Common myeloid progenitor, CD34-positive (primary cell): Measurements from ENCODE around the gene DIPK1A.

Experiments used
- CTCF ChIA-PET: fragments of 350-600 bp; sonication (Branson Sonifier 250); formaldehyde crosslinking; loops from one replicate; lab custom pipeline; 2021; ENCODE audit warnings: antibody characterized with exemption; lab: Charles Lee
- POLR2A ChIA-PET: fragments of 350-600 bp; sonication (Branson Sonifier 250); formaldehyde crosslinking; loops from one replicate; lab custom pipeline; 2021; ENCODE audit warnings: antibody characterized with exemption; lab: Charles Lee
- DNase-seq, 3 donors: peaks; one replicate each; pipeline versions ENCODE4 v3.0.0 to v3.0.0-alpha.2; 2013
- H3K27ac ChIP-seq, 2 experiments: 1 replicate in 1 of 2; 2 replicates in 1 of 2; pipeline ENCODE4 v1.7.0; 2013; ENCODE audit warnings: inconsistent platforms in 2 of 2, low read length in 2 of 2, mild to moderate bottlenecking in 2 of 2, low read depth in 1 of 2, moderate library complexity in 1 of 2; ENCODE audit not compliant: severe bottlenecking in 2 of 2, insufficient read depth in 1 of 2, poor library complexity in 1 of 2
- H3K27me3 ChIP-seq, 5 experiments: replicated peaks in 2 of 5; 1 replicate in 3 of 5; 2 replicates in 2 of 5; pipeline versions ENCODE4 v1.6.1 to v1.7.0; 2013; ENCODE audit warnings: low read length in 4 of 5, mild to moderate bottlenecking in 2 of 5, moderate library complexity in 2 of 5, inconsistent platforms in 1 of 5; ENCODE audit not compliant: insufficient read depth in 5 of 5, control insufficient read depth in 4 of 5
- H3K36me3 ChIP-seq, 4 experiments: 1 replicate in 2 of 4; 2 replicates in 2 of 4; pipeline versions ENCODE4 v1.6.1 to v1.7.0; 2013; ENCODE audit warnings: low read length in 3 of 4, control low read depth in 1 of 4, mild to moderate bottlenecking in 1 of 4; ENCODE audit not compliant: control insufficient read depth in 4 of 4, insufficient read depth in 4 of 4
- H3K4me1 ChIP-seq, 4 experiments: 1 replicate in 3 of 4; 2 replicates in 1 of 4; pipeline versions ENCODE4 v1.6.1 to v1.7.1; 2013; ENCODE audit warnings: low read length in 3 of 4, mild to moderate bottlenecking in 3 of 4, control low read depth in 1 of 4, inconsistent platforms in 1 of 4, moderate library complexity in 1 of 4; ENCODE audit not compliant: control insufficient read depth in 4 of 4, insufficient read depth in 4 of 4; ENCODE audit errors: control extremely low read depth in 1 of 4
- H3K4me3 ChIP-seq, 7 experiments: 1 replicate in 4 of 7; 2 replicates in 3 of 7; pipeline versions ENCODE4 v1.5.1 to v1.7.0; 2013; ENCODE audit warnings: mild to moderate bottlenecking in 7 of 7, low read length in 6 of 7, moderate library complexity in 6 of 7, inconsistent platforms in 2 of 7, low read depth in 2 of 7, control low read depth in 1 of 7; ENCODE audit not compliant: insufficient read depth in 4 of 7, control insufficient read depth in 1 of 7; ENCODE audit errors: extremely low read depth in 1 of 7
- H3K9me3 ChIP-seq, 5 experiments: 1 replicate in 4 of 5; 2 replicates in 1 of 5; pipeline versions ENCODE4 v1.6.1 to v1.7.1; 2013; ENCODE audit warnings: low read length in 4 of 5, mild to moderate bottlenecking in 2 of 5, inconsistent platforms in 1 of 5, low read depth in 1 of 5, moderate library complexity in 1 of 5; ENCODE audit not compliant: control insufficient read depth in 4 of 5, insufficient read depth in 2 of 5; ENCODE audit errors: control extremely low read depth in 1 of 5
- WGBS: methylation state at CpG from one replicate; pipeline ENCODE4 v1.1.5; 2013; ENCODE audit not compliant: insufficient coverage; 5-methylcytosine and 5-hydroxymethylcytosine counted together

The DIPK1A gene

DNA sequence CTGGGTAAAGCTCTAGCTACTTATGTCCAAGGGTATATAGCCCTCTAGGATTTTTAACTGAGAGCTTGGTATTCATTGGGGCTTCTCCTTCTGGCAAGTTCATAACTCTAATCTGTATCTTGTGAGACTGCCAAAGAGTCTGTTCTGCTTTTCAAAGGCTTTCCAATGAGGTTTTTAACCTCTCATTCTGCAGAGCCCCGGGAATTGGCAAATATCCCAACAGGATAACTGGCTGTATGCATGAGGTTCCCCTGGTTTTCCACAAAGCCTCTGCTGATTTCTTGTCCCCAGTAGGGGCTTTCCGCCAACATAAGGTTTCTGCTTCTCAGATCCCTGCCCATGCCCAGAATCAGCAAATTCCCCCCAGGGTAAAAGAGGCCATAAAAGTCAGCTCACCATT lies 88.5 kb downstream of the DIPK1A start:
- H3K27me3 ChIP-seq: no peaks in the 10 kb centered on the region
- no peak overlapping the region for H3K4me3 ChIP-seq
- no peaks in the 10 kb centered on the region for H3K4me1 ChIP-seq
- DNase-seq: no peak
- ChIA-PET POLR2A (no interaction called here), CTCF (interaction anchor here (0.6 kb wide), 1 partner anchor 121 kb away, joined by 3 read pairs; no protein-coding TSS in a partner anchor)
- WGBS: 100% methylated on average over 2 of the region's 2 CpGs
- H3K9me3 ChIP-seq: peaks cover 0 to 6% (median 3%) of the 10 kb centered on the region in 5 experiments
- no peak overlapping the region for H3K27ac ChIP-seq
- H3K36me3 ChIP-seq: no peaks in the 10 kb centered on the region

DNA sequence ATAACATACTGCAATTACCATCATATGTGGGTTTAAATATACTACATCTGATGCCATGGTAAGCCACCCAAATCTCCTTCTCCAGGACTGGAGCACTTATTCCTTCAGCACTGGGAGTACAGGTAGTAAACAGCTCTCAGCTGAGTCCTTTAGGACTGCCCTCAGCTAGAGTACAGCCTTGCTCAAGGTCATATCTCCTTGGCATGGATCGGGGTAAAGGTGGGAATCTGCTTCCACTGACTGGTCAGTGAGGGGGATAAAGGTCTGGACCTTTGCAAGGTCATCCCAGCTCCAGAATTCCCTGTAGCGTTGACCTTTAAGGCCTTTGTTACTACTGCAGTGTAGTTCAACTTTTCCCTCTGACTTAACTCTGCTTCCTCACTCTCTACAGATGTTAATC lies 90.7 kb downstream of the DIPK1A start:
- no peak overlapping the region for H3K4me3 ChIP-seq
- 100% methylated on average over 2 of the region's 2 CpGs for WGBS

DNA sequence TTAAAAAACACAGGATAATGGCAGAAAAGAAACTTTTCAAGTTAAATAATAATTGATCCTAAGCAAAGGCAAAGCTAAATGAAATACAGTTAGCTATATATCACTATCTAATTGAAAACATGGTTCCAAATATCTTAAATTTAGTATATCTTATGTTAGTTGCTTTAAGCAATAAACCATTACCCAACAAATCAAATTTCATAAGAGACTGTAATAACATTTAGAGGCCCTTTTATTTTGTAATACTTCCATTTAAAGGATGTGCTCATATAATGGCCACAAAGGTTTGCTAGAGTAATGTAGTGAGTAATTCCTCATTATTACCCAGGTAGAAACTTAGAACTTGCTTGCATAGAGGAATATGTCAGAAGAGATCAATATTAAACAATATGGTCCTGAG lies 97.1 kb downstream of the DIPK1A start:
- H3K27ac ChIP-seq: no peak overlapping the region
- no peak for DNase-seq
- peaks cover 0 to 3% (median 0%) of the 10 kb centered on the region in 4 experiments for H3K4me1 ChIP-seq
- ChIA-PET CTCF (interaction anchor here (1.2 to 5.0 kb wide), 5 partner anchors 12 to 198 kb away, joined by 3 to 44 read pairs (median 4); partner anchors contain the start of gene DIPK1A), POLR2A (interaction anchor here (0.7 kb wide), 1 partner anchor 104 kb away, joined by 3 read pairs; no protein-coding TSS in a partner anchor)
- no peaks in the 10 kb centered on the region for H3K27me3 ChIP-seq
- H3K9me3 ChIP-seq: no peaks in the 10 kb centered on the region
- H3K4me3 ChIP-seq: no peak overlapping the region
- no peaks in the 10 kb centered on the region for H3K36me3 ChIP-seq

More for the DNA sequence above, 90.7 kb downstream of the DIPK1A start:
- no peak for DNase-seq
- Histone ChIP-seq H3K4me1 (no peaks in the 10 kb centered on the region), H3K27ac (no peak overlapping the region), H3K36me3 (no peaks in the 10 kb centered on the region), H3K9me3 (peaks cover 0 to 6% (median 3%) of the 10 kb centered on the region in 5 experiments), H3K27me3 (no peaks in the 10 kb centered on the region)
- ChIA-PET CTCF (interaction anchor here (0.6 to 1.2 kb wide), 2 partner anchors 11 to 856 kb away, joined by 3 read pairs; no protein-coding TSS in a partner anchor), POLR2A (interaction anchor here (0.7 kb wide), 1 partner anchor 1442 kb away, joined by 3 read pairs; no protein-coding TSS in a partner anchor)

DNA sequence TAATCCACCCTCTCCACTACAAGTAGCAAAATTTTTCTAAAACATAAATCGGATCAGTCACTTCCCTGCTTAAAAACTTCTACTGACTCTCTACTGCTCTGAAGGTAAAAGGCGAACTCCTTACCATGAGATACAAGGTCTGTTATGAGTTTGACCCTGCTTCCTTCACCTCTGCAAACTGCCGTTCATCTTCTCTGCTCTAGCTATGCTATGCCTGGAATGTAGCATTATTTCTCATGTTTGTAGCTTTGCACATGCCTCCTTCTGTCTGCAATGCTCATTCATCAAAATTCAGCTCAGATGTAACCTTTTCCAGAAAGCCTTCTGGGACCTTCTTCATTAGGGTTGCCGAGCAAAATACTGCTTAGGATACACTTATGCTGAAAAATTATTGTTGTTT lies 98.7 kb downstream of the DIPK1A start:
- POLR2A ChIA-PET: no interaction called here
- 100% methylated on average over 3 of the region's 4 CpGs for WGBS

DNA sequence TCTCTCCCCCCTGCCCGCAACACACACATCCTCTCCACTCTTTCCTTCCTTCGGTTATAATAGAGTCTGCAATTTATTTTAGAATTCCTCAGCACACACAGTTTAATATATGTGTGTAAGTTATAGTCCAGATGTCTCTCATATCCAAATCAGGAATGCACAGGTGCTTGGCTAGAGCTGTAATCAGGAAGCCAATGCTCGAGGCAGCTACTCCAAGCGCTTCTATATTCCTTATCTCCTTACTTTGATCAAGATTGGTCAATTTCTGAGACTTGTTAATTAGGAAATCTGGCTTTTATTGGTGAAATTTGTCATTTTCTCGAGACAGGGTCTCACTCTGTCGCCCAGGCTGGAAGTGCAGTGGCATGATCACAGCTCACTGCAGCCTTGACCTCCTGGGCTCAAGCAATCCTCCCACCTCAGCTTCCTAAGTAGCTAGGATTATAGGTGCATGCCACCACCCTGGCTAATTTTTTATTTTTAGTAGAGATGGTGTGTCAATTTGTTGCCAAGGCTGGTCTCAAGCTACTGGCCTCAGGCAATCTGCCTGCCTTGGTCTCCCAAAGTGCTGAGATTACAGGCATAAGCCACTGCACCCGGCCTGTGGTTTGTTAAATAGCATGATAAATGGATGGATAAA lies 101.7 kb downstream of the DIPK1A start:
- ChIA-PET CTCF (interaction anchor here (0.6 to 6.6 kb wide), 26 partner anchors 9 to 863 kb away, joined by 3 to 76 read pairs (median 5); partner anchors contain the start of gene DIPK1A), POLR2A (no interaction called here)
- Histone ChIP-seq H3K27ac (no peak overlapping the region), H3K4me1 (peaks cover 0 to 4% (median 0%) of the 10 kb centered on the region in 4 experiments), H3K4me3 (peak overlapping the region in 4 of 7 experiments; percentile 4 to 72 (median 17)), H3K9me3 (no peaks in the 10 kb centered on the region), H3K36me3 (no peaks in the 10 kb centered on the region), H3K27me3 (peaks cover 0 to 4% (median 0%) of the 10 kb centered on the region in 5 experiments)
- DNase-seq: no peak
- WGBS: 95% methylated on average over 3 of the region's 7 CpGs

More for the DNA sequence above, 98.7 kb downstream of the DIPK1A start:
- no peak overlapping the region for H3K4me3 ChIP-seq
- no peaks in the 10 kb centered on the region for H3K36me3 ChIP-seq
- H3K27me3 ChIP-seq: peaks cover 0 to 4% (median 0%) of the 10 kb centered on the region in 5 experiments
- CTCF ChIA-PET: interaction anchor here (1.0 to 5.0 kb wide), 7 partner anchors 8 to 199 kb away, joined by 3 to 44 read pairs (median 3); partner anchors contain the start of gene DIPK1A
- no peak for DNase-seq
- H3K4me1 ChIP-seq: peaks cover 0 to 4% (median 0%) of the 10 kb centered on the region in 4 experiments
- no peaks in the 10 kb centered on the region for H3K9me3 ChIP-seq
- no peak overlapping the region for H3K27ac ChIP-seq

DNA sequence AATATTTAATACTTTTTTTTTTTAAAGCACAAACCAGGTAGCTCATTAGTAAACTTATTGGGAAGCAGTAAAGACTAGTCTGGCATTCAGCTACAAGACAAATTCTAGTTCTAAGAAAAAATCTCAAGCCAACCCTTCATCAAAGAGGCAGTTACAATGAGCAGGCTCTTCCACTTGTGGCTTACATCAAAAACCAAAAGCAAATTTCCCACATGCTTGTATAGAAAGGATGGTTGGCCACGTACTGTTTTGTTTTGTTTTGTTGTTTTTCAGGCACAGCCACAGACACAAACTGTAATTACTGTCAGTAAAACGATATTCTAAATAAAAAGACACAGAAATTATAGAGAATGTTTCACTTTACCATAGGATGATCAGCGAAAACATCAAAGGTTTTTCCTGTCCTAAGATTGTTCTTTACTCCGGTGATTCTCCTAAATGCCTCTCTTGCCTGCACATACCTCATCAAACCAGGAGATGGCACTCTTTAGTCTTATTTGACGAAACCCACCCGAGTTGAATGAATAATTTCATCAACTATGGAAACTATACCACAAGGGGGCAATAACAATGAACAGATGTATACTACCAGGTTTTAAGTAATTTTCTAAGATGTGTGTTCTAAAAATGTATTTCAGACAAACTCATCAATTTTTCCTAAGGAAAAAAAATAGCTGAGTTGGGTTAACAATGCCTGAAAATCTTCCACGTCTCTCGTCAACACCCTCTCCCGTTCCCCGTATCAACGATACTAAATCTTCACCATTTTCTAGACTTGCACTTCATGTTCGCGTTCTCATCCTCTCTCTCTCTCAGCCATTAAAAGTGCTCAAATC lies 102.5 kb downstream of the DIPK1A start:
- ChIA-PET POLR2A (no interaction called here), CTCF (interaction anchor here (0.6 to 6.6 kb wide), 29 partner anchors 9 to 862 kb away, joined by 3 to 76 read pairs (median 5); partner anchors contain the start of gene DIPK1A)
- peaks cover 0 to 4% (median 0%) of the 10 kb centered on the region in 4 experiments for H3K4me1 ChIP-seq
- peak overlapping the region in 4 of 7 experiments; percentile 4 to 72 (median 17) for H3K4me3 ChIP-seq
- peaks cover 0 to 4% (median 0%) of the 10 kb centered on the region in 5 experiments for H3K27me3 ChIP-seq
- no peaks in the 10 kb centered on the region for H3K36me3 ChIP-seq
- WGBS: 58% methylated on average over 8 of the region's 13 CpGs
- no peak overlapping the region for H3K27ac ChIP-seq
- no peaks in the 10 kb centered on the region for H3K9me3 ChIP-seq
- peak; percentile 80 to 90 (median 88) for DNase-seq
